Hepatocyte (in vitro differentiated cells): ENCODE results near the gene CTSC.

ENCODE experiments used
- CTCF ChIP-seq: fragments of 200-600 bp; sonication (generic); IDR thresholded peaks from 2 replicates; pipeline ENCODE4 v1.5.1; 2016; ENCODE audit warnings: antibody characterized with exemption, mild to moderate bottlenecking; ENCODE audit not compliant: poor library complexity
- EZH2 ChIP-seq: fragments of 200-600 bp; sonication (generic); IDR thresholded peaks from 2 replicates; pipeline ENCODE4 v1.6.1; 2016; ENCODE audit warnings: antibody characterized with exemption, mild to moderate bottlenecking, borderline replicate concordance
- EZH2phosphoT487 ChIP-seq: fragments of 200-600 bp; sonication (generic); IDR thresholded peaks from one replicate; pipeline ENCODE4 v1.6.1; 2018; ENCODE audit warnings: antibody characterized with exemption, mild to moderate bottlenecking, low read depth, moderate library complexity; ENCODE audit not compliant: unreplicated experiment, severe bottlenecking

- TF ChIP-seq CTCF (no peak), EZH2phosphoT487 (no peak), EZH2 (no peak)
These were observed 47.1 kb upstream of the CTSC start for GRCh38 chr11:88384669-88385005.
